ENCODE results near the gene LINC00305.

- TF ChIP-seq CTCF (IDR thresholded peaks at IDR 0.05; ENCODE audit: low read depth, low read length) = no peak
- no peak for TF ChIP-seq POLR2A (IDR thresholded peaks at IDR 0.05; ENCODE audit: extremely low read depth, insufficient read length)
- TF ChIP-seq MAX (IDR thresholded peaks at IDR 0.05; ENCODE audit: low read depth, low read length) = no peak
- TF ChIP-seq MYC (IDR thresholded peaks at IDR 0.05; ENCODE audit: low read depth, low read length) = no peak
These were observed 117.5 kb downstream of the LINC00305 start for GRCh38 chr18:64031411-64031810.

All from NB4 (cell line).